ENCODE results near the gene BCL11B. TPM values are rescaled to one million over a fixed set of nuclear protein-coding genes. Genes with fewer than 3 reads are reported as not detected.

BCL11B gene
- total RNA-seq, 1 experiment from 2014 or later = 2.6 TPM

DNA sequence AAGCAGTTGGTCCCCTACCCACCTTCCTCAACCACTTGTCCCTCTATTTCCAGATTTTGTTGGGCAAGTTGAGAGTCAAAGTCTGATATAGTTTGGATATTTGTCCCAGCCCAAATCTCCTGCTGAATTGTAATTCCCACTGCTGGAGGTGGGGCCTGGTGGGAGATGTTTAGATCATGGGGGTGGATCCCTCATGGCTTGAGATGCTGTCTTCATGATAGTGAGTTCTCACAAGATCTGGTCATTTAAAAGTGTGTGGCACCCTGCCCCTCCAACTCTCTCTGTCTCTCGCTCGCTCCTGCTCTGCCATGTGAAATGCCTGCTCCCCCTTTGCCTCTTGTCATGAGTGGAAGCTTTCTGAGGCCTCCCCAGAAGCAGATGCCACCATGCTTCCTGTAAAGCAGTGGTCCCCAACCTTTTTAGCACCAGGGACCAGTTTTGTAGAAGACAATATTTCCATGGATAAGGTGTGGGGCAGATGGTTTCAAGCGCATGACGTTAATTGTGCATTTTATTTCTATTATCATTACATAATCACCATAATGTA, 37.3 kb upstream of the BCL11B start:
- no peak for DNase-seq (ENCODE audit: low read depth in 1 of 2, low spot score in 2 of 2)
- Histone ChIP-seq H3K4me3 (no peak overlapping the region), H3K27me3 (replicated peaks) (no peaks in the 10 kb centered on the region), H3K9me3 (replicated peaks) (no peaks in the 10 kb centered on the region), H3K4me1 (replicated peaks) (no peaks in the 10 kb centered on the region), H3K36me3 (no peaks in the 10 kb centered on the region), H3K27ac (no peak overlapping the region)

DNA sequence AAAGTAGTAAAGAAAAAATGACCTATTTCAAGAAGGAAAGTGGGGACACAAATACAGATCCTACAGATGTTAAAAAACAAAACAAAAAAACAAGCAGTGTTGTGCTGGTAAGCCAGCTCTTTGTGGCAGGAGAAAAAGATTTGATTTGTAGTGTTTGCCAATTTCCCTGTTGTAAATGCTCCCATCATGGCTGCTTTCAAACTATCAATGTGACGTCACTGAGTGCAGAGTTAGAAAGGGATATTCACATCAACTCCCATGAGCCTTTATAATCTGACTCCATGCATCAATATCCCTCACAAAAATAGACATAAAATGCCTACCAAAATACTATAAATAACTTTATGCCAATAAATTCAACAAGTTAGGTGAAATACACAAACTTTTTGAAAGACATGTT, 32.2 kb upstream of the BCL11B start:
- Histone ChIP-seq H3K9me3 (replicated peaks) (no peaks in the 10 kb centered on the region), H3K4me3 (no peak overlapping the region), H3K27me3 (replicated peaks) (no peaks in the 10 kb centered on the region), H3K4me1 (replicated peaks) (no peaks in the 10 kb centered on the region), H3K36me3 (no peaks in the 10 kb centered on the region), H3K27ac (no peak overlapping the region)
- no peak for DNase-seq (ENCODE audit: low read depth in 1 of 2, low spot score in 2 of 2)

DNA sequence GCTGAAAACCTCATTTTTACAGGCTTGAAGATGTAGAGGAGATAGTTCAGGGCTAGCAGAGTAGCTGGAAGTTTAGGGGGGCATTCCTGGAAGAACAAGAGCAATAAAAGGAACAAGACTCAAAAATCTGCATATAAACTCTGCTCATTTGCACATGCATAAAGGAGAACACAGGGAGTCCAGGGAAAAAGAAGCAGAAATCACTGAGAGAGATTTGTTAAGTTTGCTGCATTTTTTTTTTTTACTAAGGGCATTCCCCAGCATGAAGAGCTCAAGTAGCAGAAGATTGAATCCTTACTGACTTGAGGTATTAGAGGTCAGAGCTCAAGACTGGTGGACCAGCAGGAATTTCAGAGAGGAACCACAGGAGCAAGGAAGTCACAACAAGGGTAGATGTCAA, 28.2 kb upstream of the BCL11B start:
- H3K9me3 ChIP-seq (replicated peaks) = no peaks in the 10 kb centered on the region
- H3K4me3 ChIP-seq = no peak overlapping the region
- no peak for DNase-seq (ENCODE audit: low read depth in 1 of 2, low spot score in 2 of 2)
- H3K27me3 ChIP-seq (replicated peaks) = 0 out of 2 replicates have a peak, but pooled peaks cover 3% of the 10 kb centered on the region
- no peaks in the 10 kb centered on the region for H3K4me1 ChIP-seq (replicated peaks)
- no peak overlapping the region for H3K27ac ChIP-seq
- no peaks in the 10 kb centered on the region for H3K36me3 ChIP-seq

DNA sequence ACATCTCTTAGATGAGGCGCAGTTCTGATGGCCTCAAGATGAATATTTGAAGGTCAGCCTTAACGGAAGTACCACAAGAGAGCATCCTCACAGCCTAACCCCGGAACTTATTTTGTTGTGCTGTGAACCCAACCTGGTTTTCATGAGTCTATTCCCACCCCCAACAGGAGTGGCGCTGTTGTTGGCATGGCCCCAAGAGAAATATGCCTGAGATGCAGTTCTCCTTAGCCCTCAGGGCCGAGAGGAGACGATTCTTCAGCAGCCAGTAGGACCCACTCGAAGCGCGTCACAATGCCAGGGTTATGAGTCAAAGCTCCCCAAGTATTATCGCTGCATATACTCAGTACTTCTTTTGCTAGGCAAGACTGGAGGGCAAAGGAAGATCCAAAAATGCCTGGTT, 24.5 kb upstream of the BCL11B start:
- Histone ChIP-seq H3K4me1 (replicated peaks) (no peaks in the 10 kb centered on the region), H3K4me3 (no peak overlapping the region)

DNA sequence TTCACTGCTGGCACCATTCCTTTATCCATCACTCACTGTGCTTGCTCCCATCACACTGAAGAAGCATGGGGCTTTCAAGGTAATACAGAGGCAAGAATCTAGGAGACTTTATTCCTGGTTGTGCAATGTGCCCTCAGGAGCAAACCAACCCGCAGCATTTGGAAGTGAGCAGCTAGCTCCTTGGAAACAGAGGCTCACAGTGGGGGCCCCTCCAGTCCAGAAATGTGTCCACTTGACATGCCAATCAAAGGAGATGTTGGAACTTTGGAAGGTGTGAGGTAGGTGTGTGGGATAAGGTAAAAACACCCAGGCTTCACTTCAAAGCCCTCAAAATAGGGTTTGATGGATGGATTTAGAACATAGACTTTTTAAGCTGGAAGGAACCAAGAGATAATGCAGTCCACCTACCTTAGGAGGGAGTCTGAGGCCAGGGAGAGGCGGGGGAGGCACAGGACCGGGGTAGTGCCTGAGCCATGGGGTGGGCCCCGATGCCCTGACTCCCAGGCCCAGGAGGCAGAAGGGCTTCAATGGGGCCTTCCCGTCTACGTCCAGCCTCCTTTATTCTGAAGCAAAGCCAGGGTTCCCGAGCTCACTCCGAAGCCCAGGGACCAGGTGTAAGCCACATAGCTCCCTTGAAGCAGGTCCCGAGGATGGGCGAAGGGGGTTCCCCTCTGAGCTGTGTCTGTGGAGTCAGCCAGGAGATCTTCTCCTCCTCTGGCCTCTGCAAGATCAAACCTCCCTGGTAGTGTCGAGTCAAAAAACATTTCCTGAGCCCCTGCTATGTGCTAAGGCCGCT, 17.6 kb upstream of the BCL11B start:
- H3K36me3 ChIP-seq = no peaks in the 10 kb centered on the region
- no peaks in the 10 kb centered on the region for H3K27me3 ChIP-seq (replicated peaks)
- no peaks in the 10 kb centered on the region for H3K9me3 ChIP-seq (replicated peaks)
- no peak overlapping the region for H3K27ac ChIP-seq
- H3K4me1 ChIP-seq (replicated peaks) = no peaks in the 10 kb centered on the region
- no peak overlapping the region for H3K4me3 ChIP-seq
- no peak for DNase-seq (ENCODE audit: low read depth in 1 of 2, low spot score in 2 of 2)

More for the DNA sequence above, 24.5 kb upstream of the BCL11B start:
- 0 out of 2 replicates have a peak, but pooled peaks cover 3% of the 10 kb centered on the region for H3K27me3 ChIP-seq (replicated peaks)
- H3K36me3 ChIP-seq = no peaks in the 10 kb centered on the region
- H3K9me3 ChIP-seq (replicated peaks) = no peaks in the 10 kb centered on the region
- no peak overlapping the region for H3K27ac ChIP-seq
- DNase-seq (ENCODE audit: low read depth in 1 of 2, low spot score in 2 of 2) = no peak

DNA sequence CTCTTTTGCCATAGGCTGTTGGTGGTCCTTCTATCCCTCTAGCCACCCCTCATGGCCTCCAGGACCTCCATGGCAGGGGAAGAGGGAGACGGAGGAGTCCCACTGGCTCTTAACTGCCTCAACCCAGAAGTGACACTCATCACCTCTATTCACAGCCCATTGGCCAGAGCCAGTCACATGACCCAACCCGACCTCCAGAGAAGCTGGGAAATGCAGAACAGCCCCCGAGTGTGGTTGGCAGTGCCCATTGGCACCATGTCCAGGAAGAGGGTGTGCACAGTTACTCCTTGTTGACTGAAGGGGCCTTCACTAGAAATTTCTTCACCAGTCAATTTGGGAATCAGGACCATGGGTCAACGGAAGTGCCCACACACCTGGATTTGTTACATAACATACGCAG, 17.0 kb upstream of the BCL11B start:
- H3K4me1 ChIP-seq (replicated peaks) = no peaks in the 10 kb centered on the region
- no peaks in the 10 kb centered on the region for H3K36me3 ChIP-seq
- H3K27me3 ChIP-seq (replicated peaks) = no peaks in the 10 kb centered on the region
- no peak overlapping the region for H3K4me3 ChIP-seq
- no peak for DNase-seq (ENCODE audit: low read depth in 1 of 2, low spot score in 2 of 2)
- H3K9me3 ChIP-seq (replicated peaks) = no peaks in the 10 kb centered on the region
- H3K27ac ChIP-seq = no peak overlapping the region

DNA sequence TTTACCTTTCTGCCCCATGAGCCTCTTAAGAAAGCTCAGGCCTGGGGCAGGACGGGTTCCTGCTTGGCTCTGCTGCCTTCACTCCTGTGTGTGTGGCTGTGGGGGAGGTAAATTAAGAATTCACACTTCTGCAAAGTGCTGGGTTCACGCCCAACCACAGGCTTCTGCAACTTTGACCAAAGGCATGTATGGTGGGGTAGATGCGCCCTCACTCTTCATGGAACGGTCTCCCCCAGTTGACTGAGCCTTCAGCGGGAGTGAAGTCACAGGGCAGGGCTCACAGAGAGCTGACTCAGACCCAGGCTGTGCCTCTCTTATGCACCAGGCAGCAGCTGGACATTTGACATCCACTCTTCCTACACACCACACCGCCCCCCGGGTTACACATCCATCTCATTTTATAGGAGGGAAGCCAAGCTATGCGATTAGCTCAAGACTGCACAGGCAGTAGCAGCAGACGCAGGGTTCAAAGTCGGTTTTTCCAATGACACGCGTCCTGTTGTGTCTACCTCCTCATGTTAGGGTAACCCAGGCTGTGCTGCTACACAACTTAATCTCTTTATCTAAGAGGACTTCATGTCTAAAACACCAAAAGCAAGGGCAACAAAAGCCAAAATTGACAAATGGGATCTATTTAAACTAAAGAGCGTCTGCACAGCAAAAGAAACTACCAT, 15.4 kb upstream of the BCL11B start:
- Histone ChIP-seq H3K4me1 (replicated peaks) (no peaks in the 10 kb centered on the region), H3K4me3 (no peak overlapping the region), H3K36me3 (no peaks in the 10 kb centered on the region), H3K9me3 (replicated peaks) (no peaks in the 10 kb centered on the region), H3K27me3 (replicated peaks) (no peaks in the 10 kb centered on the region), H3K27ac (no peak overlapping the region)
- DNase-seq (ENCODE audit: low read depth in 1 of 2, low spot score in 2 of 2) = no peak

DNA sequence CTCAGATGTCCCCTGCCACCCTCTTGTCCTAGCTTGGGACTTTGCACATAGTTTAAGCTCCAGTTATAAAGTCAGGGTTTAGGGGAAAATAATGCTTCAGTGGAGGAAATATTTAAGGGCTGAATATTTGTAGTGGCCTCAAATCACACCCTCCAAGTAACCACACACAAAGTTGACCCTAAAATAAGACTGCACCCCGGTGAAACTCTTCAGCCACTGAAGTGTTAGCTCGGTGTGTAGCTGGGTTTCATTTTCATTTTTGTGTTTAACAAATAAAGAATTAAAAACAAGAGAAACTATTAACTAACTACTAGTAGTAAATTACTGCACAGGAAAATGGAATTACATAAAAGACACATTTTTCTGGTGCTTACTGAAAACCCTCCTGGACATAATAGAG, 14.8 kb upstream of the BCL11B start:
- Histone ChIP-seq H3K27me3 (replicated peaks) (no peaks in the 10 kb centered on the region), H3K4me3 (no peak overlapping the region), H3K27ac (no peak overlapping the region), H3K9me3 (replicated peaks) (no peaks in the 10 kb centered on the region), H3K4me1 (replicated peaks) (no peaks in the 10 kb centered on the region), H3K36me3 (no peaks in the 10 kb centered on the region)
- DNase-seq (ENCODE audit: low read depth in 1 of 2, low spot score in 2 of 2) = no peak

DNA sequence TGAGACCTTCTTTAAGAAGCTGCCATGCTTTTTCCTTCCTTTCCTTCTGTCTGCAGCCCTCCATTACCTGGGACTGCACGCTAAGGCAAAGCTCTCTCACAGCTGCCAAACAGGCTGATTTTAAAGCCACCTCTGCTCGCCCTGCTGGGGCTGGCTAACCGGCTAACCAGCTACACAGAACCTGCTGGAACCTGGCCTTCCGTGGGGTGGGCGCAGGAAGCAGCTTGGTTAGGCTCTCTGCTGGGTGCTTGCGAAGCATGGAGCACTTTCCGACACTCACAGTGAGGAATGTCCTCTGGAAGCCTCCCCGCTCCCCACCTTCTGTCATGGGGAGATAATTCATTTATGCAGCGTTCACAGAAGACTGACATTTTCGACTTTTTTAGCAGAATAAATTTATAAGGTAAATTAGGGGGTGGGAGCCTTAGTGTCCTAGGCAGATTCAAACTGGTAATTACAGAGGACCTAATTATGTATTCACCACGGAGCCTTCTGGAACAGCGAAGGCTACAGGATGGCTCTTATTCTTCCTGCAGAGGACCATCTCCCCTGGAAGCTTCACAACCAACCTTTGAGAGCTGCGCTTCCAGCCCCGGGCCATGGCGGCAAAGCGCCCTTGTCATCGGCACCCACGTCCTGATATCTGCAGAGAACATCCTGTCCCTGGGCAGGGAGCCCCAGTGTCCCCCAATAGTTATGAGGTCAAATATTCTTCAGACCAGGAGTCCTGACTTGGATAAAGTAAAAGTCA, 12.4 kb upstream of the BCL11B start:
- Histone ChIP-seq H3K27me3 (replicated peaks) (peaks cover 4% of the 10 kb centered on the region; the same call in 1 of the 2 replicates), H3K4me3 (no peak overlapping the region), H3K9me3 (replicated peaks) (no peaks in the 10 kb centered on the region), H3K27ac (no peak overlapping the region), H3K4me1 (replicated peaks) (no peaks in the 10 kb centered on the region), H3K36me3 (no peaks in the 10 kb centered on the region)
- no peak for DNase-seq (ENCODE audit: low read depth in 1 of 2, low spot score in 2 of 2)

DNA sequence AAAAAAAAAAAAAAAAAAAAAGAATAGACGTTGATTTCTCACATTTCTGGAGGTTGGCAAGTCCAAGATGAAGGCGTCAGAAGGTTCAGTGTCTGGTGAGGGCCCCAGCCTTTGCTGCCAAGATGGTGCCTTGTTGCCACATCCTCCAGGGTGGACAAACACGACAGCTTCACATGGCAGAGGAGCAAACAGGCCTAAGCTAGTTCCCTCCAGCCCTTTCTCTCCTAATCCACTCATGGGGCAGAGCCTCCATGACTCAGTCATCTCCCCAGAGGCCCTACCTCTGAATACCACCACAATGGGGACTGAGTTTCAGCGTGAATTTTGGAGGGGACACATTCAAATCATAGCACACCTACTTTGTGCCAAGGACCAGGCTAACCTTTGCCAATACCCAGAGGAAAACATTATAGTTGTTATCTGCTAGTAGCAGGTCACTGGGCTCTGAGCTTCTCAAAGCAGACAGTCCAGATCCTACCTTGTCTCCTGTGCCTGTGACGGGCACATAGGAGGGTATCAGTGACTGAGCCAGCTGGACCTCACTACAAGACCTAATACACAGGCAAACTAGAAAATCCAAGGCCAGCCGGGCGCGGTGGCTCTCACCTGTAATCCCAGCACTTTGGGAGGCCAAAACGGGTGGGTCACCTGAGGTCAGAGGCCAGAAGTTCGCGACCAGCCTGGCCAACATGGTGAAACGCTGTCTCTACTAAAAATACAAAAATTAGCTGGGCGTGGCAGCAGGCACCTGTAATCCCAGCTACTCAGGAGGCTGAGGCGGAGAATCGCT, 10.5 kb upstream of the BCL11B start:
- Histone ChIP-seq H3K27ac (no peak overlapping the region), H3K4me1 (replicated peaks) (no peaks in the 10 kb centered on the region), H3K9me3 (replicated peaks) (no peaks in the 10 kb centered on the region), H3K36me3 (no peaks in the 10 kb centered on the region), H3K4me3 (no peak overlapping the region), H3K27me3 (replicated peaks) (peaks cover 8% of the 10 kb centered on the region)
- no peak for DNase-seq (ENCODE audit: low read depth in 1 of 2, low spot score in 2 of 2)

DNA sequence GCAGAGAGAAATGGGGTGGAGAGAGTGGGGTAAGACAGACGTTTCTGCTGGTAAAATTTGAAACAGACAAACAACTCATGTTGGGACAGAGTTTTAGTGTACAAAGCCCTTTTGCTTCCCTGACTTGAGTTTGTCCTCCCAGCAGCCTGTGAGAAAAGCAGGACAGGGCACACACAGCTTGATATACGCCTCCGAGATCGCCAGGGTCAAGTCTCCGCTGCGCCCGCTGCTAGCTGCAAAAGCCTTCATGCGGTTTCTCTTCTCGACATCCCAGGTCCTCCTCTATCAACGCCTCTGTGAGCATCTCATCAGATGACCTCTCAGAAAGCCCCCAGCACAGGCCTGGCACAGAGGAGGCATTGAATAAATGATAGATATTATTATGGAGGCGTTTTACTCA, 9.4 kb upstream of the BCL11B start:
- Histone ChIP-seq H3K27ac (no peak overlapping the region), H3K9me3 (replicated peaks) (no peaks in the 10 kb centered on the region), H3K36me3 (no peaks in the 10 kb centered on the region), H3K4me1 (replicated peaks) (no peaks in the 10 kb centered on the region), H3K27me3 (replicated peaks) (peaks cover 14% of the 10 kb centered on the region), H3K4me3 (no peak overlapping the region)
- no peak for DNase-seq (ENCODE audit: low read depth in 1 of 2, low spot score in 2 of 2)

DNA sequence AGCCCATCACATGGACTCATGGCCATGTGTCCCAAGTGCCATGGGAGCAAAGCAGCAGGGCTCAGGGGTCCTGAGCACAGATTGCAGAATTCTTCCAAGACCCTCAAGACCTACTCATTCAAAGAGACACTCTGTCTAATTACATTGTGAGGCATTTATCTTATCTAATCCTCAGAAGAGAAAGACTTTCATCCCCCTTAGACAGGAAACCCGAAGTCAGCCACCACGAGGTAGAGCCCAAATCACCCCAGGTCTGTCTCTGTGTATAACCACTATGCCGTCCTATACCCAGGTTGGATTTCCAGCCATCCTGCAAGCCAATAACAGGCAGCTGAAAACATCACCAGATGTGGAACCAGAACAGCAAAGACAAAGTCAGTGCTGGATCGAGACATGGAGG, 8.9 kb upstream of the BCL11B start:
- Histone ChIP-seq H3K27ac (no peak overlapping the region), H3K4me3 (no peak overlapping the region), H3K36me3 (no peaks in the 10 kb centered on the region), H3K27me3 (replicated peaks) (peaks cover 14% of the 10 kb centered on the region), H3K4me1 (replicated peaks) (no peaks in the 10 kb centered on the region), H3K9me3 (replicated peaks) (no peaks in the 10 kb centered on the region)
- no peak for DNase-seq (ENCODE audit: low read depth in 1 of 2, low spot score in 2 of 2)

DNA sequence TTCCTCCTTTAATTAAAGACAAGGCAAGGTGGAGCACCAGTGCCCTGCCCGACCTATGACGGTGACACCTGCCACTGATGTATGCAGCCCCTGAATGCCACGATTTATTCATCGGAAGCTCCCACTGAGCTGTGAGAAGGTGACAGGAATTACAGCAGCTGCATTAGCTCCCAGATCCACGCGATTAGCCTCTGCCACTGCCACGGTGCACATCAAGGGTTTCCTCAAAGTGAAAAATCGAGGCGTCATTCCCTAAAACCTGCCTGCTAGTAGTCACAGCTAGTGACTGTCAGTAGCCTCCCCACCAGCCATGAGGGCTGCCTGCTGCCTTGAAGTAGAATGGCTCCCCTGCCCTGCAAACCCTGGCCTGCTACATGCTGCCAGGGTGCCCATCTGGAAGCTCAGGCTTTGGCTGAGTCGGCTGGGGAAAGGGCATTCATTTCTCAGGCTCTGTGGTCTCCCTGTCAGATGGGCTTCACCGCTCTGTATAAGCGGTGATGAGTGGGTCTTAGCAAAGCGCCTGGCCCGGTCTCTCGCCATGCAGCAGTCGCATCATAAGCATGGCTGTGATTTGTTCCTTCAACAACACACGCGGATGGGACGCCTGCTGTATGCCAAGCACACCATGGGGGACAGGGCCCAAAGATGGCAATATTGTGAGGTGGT, 8.2 kb upstream of the BCL11B start:
- Histone ChIP-seq H3K27ac (no peak overlapping the region), H3K36me3 (no peaks in the 10 kb centered on the region), H3K4me1 (replicated peaks) (no peaks in the 10 kb centered on the region), H3K4me3 (no peak overlapping the region), H3K27me3 (replicated peaks) (peaks cover 14% of the 10 kb centered on the region), H3K9me3 (replicated peaks) (no peaks in the 10 kb centered on the region)
- DNase-seq (ENCODE audit: low read depth in 1 of 2, low spot score in 2 of 2) = no peak

Data from SJSA1 (cell line).